GM21786 (cell line): ENCODE results near the gene LARGE1.

Experiments used
- ATAC-seq: cut with Tn5 transposase; IDR thresholded peaks from one replicate; pipeline ENCODE4 v1.9.1; 2021; ENCODE audit not compliant: unreplicated experiment

LARGE1 gene

DNA sequence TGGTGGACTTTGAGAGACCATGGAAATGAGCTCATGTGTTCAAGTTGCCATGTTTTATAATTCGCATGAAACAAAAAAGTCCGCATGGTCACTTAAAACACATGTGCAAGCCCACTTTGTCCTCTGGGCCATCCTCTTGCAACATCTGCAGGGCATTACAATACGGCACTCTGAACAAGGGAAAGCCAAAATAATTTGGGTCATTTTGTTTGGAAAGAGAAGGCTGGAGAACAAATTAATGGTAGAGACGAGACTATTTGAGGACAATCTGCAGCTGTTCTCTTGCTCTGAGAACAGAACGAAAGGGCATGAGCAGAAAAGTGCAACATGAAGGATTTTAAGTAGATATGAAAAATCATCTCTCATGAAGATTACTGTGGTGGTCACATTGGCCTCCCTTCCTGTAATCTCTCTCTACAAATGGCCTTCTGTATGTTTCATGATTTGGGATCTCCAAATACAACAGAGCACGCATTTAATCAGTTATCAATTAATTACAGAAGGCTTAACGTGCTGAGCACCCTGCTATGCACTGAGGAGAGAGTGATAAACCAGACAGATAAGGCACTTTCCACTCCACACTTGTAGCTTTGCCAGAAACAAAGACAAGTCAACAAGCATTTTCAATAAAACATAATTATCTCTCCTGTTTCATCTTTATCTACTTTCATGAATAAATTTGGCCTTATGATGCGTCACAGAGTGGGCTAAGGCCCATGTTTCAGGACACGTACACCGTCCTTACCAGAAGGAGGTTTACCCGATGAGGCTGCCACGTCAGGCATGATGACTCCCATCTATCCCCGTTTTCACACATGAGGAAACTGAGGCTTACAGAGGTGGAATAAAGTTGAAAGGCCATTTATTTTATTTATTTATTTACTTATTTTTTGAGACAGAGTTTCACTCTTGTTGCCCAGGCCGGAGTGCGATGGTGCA lies 384.1 kb downstream of the LARGE1 start:
- ATAC-seq = no peak

DNA sequence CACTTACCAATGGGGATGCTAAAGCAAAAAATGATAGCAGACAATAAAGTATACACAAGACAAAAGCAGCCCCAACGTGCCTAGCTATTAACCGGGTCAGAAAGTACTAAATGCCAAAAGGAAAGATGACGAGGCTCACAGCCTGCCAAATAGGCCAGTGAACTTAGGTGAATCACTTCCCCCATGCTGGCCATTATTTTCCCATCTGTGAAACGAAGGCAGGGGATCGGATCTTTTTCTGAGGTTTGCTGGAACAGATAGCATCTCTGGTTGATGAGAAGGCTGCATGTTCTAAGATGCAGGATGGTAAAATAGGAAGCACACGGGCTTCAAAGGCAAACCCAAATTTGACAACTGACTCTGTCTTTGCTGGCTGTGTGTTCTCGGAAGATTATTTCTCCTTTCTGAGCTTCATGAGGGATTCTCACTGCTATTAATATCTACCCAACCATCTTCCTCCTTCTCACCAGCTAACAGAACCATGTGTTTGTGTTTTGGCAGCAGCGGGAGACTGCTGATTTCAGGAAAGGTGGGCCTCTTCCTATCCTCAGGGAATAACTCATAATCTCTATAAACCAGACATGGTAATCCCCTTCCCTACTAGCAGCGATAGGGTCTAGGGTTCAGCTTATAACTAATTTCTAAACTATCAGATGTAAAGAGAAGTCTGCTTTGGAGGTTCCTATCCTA lies 390.7 kb downstream of the LARGE1 start:
- no peak for ATAC-seq

DNA sequence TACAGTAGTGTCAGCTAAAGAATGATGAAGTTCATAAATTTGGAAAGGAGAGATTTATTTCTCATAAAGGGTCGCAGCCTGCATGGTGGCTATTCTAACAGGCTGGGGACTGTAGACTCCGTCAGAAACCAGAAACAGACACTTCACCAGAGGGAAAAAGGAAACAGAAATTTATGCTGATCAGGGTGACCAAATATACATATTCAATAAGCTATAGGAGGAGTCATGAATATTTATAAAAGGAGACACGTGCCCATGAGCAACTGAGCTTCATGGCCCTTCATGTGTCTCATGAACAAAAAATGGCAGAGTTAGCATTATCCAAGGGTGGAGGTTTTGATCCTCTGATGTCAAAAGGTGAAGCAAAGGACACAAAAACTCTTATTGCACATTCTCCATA lies 392.1 kb downstream of the LARGE1 start:
- ATAC-seq = no peak

DNA sequence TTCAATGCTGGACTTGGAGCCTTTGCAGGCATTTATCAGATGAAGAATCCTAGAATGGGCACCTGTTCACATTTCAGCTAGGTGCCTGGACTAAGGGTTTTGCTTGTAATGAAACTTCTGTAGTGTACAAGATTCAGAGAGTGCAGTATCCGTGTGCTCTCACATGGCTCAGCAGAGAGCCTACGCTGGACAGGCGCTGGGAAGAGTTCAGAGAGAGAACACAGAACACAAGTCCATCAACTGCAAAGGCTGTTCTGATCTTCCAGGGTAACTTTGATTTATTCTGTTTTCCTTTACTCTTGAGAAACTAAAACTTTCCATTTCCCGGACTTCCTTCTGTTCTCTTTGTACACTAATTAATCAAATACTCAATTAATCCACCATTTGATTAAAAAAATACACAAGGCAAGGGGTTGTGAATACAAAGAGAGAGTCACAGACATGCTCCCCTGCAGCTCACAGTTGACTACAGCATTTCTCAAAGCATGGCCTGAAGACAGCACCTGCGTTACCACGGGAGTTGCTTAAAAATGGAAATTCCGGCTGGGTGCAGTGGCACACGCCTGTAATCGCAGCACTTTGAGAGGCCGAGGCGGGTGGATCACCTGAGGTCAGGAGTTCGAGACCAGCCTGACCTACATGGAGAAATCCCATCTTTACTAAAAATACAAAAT lies 393.7 kb downstream of the LARGE1 start:
- ATAC-seq = no peak

DNA sequence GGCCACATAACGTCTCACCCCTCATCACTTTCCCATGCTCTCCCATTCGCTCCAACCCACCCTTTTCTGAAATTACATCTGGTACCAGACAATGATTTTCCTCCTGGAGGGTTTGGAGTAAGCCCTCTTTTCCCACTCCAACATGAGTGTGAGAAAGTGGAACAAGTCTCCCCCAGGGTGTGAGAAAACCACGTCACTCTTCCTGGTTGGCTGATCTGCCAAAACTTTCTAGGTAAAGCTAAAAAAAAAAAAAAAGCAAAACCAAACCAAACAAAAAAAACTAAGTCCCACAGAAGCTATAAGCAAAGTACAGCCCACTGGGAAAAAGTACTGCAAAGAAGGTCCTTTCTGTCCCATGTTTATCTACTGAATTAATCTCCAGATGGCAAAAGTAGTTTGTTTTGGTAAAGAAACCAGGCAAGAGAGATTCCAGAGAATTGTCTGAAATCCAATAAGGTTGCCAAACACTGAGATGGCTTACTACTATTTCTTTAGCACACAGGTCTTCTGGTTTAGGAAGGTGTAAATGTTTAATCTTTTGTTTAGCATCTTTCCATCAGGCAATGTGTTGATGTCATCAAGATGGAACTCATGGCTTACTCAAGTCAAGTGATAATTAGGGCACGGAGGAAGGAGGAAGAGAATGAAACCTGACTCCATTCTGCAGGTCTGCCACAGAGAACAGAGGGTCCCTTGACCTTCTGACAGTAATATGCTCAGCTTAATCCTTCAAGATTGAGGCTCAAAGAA lies 395.6 kb downstream of the LARGE1 start:
- no peak for ATAC-seq

DNA sequence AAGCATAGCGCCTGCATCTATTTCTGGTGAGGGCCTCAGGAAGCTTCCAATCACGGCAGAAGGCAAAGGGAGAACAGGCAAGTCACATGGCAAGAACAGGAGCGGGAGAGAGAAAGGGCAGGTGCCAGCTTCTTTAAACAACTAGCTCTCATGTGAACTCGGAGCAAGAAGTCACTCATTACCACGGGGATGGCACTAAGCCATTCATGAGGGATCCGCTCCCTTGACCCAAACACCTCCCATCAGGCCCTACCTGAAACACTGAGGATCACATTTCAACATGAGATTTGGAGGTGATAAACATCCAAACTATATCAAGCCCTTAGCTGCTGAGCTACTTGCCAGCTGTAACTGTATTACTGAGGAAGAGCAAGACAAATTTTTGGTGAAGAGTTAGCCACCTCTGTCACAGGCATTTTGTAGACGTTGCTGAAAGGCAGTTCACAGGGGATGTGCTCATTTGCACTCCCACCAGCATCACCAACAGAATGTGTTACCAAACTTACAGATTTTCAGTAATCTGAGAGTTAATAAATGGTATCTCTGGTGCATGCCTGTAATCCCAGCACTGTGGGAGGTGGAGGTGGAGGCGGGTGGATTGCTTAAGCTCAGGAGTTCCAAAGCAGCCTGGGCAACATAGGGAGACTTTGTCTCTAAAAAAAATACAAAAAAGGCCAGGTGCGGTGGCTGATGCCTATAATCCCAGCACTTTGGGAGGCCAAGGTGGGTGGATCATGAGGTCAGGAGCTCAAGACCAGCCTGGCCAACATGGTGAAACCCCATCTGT lies 398.2 kb downstream of the LARGE1 start:
- ATAC-seq = no peak

DNA sequence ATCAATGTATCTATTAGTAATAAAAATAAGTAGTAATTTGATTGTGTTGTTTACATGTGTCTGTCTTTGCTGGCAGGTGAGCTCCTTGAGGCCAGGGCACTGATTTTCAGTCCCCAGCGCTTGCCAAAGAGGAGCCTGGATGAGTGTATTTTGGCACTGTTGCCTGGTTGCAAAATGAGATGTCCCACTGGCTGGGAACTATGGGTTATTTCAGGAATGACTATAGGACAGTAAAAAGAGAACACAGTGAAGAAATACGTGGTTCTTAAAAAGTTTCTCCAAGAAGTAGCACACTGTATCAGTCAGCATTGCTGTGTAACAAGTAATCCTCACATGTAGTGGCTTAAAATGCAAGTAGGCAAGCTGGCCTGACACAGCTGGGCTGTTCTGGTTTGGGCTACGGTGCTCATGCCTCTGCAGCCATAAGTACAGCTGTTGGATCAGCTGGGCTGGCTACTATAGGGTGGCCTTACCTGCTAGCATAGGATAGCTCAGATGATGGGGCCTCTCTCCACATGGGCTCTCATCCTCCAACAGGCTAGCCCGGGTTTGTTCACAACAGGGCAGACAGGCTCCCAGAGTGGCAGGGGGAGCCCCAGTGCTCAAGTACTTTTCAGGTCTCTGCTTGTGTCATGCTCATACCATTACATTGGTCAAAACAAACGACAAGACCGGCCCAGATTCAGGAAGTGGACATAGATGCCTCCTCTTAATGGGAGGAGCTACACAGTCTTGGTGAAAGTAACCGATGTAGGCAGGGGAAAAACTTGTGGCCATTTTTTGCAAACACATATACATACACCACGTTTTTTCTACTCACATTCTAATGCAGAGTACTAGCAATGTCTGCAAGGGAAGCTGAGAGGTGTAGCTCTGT lies 399.1 kb downstream of the LARGE1 start:
- no peak for ATAC-seq

DNA sequence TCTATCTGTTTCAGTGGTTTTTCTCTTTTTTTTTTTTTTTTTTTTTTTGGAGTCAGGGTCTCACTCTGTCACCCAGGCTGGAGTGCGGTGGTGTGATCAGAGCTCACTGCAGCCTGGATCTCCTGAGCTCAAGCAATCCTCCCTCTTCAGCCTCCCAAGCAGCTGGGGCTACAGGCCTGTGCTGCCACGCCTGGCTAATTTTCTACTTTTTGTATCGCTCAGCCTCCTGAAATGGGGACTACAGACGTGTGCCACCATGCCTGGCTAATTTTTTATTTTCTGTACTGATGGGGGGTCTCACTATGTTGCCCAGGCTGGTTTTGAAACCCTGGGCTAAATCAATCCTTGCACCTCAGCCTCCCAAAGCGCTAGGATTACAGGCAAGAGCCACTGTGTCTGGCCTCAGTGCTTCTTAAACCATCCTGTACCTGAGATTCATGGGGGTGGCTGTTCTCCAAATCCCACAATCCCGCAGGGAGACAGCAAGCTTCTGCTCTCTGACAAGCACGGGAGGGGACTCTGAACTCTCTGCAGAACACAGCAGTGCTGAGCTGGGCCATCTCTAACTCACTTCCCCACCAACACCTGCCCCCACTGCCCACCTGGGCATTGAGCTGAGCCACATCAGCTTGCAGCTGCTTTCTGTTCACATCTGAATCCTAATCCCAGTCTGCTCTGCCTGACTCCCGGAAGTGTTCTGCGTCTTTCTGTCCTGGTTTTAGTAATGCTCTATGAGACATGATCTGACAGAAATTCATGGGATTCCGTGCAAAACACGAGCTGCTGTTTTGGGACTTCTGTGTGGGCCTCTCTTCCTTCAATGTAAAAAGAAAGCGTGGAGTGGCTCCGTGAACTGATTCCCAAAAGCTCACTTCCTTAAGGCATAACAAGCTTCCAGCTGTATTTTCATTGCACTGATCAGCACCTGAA lies 400.0 kb downstream of the LARGE1 start:
- ATAC-seq = no peak

DNA sequence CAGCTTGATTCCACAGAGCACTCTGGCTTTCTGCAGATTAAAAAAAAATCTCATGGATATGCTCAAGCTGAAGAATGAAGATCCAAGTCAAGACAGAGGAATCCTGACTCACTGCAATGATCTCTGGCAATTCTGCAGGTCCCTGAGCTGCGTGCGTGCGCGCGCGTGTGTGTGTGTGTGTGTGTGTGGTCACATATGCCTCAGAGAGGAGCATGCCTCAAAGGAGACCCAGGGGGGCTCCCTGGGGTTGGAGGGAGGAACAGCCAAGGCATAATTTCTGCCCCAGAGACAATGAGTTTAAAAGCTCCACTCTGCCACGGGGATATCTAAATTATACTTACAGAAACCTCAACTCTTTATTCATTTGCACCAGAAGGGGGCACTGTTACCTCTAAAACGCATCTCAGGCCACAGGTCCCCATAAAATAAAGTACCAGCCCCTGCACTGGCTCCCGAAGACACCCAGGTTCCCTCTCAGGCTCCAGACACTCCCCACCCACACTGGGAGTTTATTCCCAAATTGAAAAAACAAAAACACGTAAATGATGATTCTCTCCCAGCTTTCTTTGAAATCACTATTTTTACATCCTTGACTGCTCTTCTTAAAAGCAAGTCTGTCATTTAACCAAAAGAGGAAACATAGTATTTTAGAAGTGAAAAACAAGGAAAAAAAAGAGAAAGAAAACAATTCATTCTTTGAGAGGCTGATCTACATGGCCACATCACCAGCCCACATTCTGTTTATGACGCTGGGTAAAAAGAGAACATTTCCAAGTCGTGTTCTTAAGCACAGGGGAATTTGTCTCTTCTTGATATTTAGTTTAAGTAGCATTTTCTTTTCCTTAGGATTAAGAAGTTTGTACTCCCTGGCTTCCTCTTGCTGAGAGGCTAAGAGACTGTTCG lies 401.0 kb downstream of the LARGE1 start:
- ATAC-seq = no peak

DNA sequence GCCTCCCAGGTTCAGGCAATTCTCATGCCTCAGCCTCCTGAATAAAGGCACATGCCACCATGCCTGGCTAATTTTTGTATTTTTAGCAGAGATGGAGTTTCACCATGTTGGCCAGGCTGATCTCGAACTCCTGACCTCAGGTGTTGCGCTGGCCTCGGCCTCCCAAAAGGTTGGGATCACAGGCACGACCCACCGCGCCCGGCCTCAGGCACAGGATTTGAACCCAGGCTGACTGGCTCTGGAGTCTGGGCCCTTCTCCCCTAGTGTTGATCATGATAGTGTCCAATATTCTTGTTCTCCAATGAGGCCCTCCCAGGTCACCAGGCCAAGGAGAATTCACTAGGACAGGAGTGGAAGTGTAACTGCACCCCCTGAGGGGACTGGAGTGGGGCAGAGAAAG lies 401.9 kb downstream of the LARGE1 start:
- ATAC-seq = no peak

DNA sequence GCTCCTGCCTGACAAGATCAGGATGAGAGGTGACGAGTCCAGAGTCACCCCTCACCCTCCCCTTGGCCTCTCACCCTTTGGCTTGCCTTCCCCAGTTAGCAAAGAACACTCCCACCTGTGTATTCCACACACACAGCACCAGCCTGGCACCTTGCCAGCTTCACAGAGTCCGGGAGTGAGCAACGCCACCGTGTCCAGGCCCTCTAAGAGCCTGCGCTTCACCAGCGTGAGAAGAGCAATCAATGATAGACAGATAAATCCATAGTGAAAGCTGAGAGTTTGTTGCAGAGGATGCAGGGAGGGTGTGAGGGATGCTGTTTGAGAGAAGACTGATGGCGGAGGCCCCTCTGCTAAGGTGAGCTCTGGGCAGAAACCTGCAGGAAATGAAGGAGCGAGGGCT lies 404.5 kb downstream of the LARGE1 start:
- no peak for ATAC-seq

DNA sequence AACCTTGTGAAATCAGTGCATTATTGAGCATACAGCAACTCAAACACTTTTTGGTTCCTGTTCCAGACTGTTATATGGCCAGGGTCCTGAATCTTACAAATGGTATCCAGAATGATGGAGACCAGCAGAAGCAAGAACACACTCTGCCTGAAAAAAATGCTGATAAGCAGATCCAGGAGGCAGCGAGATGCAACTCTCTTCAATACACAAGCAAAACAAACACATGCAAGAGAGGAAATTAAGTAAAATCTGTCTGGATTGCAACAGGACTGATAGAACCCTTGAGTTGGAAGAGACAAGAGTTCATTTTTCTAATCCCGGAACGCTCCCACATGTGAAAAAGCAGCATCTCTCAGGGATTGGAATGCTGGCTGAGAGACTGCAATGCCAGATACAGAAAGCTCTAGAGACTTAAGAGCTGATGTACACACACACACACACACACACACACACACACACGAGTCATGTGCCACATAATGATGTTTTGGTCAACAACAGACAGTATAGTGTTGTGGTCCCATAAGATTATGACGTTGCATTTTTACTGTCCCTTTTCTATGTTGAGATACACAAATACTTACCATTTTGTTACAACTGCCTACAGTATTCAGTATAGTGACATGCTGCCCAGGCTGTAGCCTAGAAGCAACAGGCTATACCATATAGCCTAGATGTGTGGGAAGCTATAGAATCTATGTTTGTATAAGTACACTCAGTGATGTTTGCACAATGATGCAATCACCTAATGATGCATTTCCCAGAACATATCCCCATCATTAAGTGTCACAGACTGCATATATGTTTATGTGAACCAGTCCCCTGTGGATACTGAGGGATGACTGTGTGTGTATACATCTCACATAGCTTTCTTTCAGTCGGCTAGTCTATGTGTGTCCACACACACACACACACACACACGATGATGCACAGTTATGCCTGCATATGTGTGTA lies 406.6 kb downstream of the LARGE1 start:
- no peak for ATAC-seq

DNA sequence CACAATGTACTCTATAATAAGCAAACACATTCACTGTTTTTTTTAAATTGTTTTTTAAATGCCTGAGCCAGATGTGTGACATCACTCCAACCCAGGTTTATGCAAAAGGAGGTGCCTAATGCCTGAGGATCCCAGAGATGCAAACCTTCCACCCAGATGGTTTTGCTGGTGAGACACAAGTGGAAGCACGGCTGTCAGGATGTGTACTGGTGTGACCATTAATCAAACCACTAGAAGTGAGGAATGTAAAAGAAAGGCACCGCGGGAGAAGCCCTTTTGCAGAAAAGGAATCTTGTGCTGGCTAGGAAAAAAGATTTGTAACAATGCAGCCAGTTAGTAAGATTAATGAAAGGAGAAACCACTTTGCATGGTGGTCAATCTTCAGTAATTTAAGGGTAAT lies 407.4 kb downstream of the LARGE1 start:
- no peak for ATAC-seq

DNA sequence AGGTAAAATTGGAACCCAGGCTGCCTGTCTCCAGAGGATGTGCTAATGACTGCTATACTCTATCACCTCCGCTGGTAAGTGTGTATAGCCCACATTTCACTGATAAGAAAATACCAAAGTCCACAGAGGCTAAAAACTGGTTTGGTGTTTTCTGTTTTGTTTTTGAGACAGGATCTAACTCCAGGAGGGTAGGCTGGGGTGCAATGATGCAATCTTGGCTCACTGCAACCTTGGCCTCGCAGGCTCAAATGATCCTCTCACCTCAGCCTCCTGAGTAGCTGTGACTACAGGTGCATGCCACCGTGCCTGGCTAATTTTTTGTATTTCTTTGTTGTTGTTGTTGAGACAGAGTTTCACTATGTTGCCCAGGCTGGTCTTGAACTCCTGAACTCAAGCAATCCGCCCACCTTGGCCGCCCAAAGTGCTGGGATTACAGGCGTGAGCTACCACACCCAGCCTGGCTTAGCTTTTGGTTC lies 409.8 kb downstream of the LARGE1 start:
- ATAC-seq = no peak

DNA sequence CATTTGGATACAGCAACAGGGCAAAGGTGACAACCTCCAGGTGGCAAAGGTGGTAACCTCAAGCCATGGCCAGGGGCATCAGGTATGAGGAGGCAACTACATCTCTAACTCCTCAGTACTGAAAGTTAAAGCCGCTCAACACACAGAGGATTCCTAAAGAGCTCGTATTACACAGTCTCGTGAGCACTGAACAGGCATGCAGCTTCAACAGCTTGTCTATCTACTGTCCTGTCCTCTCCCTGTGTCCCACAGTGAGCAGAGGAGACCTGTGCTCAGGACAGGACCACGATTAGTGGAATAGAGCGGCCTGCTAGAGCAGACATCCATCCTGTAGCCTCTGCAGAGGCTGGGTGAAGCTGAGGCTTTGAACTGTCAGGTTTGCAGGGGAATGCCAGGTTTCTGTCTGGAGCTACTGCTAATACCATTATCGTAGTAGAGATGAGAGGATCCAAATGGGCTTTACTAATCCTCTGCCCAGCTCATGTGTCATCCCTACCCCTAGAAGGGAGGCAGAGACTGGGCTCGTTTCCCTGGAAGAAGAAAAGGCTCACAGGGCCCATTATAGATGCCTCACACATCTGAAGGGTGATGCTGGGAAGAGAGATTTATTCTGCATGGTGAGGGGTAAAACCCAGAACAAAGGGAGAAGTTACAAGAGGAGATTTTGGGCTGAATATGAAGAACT lies 415.2 kb downstream of the LARGE1 start:
- no peak for ATAC-seq
